Naive thymus-derived CD4-positive, alpha-beta T cell (primary cell): ENCODE data around the gene DNAJC13. TPM values are rescaled to one million over a fixed set of nuclear protein-coding genes. Genes with fewer than 3 reads are reported as not detected.
A peak's percentile ranks its signal among the peaks of the same experiment; 100 is the strongest.

Experiments used
- ATAC-seq: fragments of 150-1000 bp; cut with Tn5 transposase; 2 replicates; pipeline ENCODE4 v1.10.0; 2021; ENCODE audit warnings: mild to moderate bottlenecking, moderate library complexity
- CTCF ChIA-PET: fragments of 350-600 bp; sonication (Branson Sonifier 250); formaldehyde crosslinking; loops from one replicate; lab custom pipeline; 2021; ENCODE audit warnings: antibody characterized with exemption; lab: Charles Lee
- POLR2A ChIA-PET: fragments of 350-600 bp; sonication (Branson Sonifier 250); formaldehyde crosslinking; loops from one replicate; lab custom pipeline; 2021; ENCODE audit warnings: antibody characterized with exemption, inconsistent platforms; lab: Charles Lee
- DNase-seq, 9 donors: peaks; one replicate each; pipeline versions ENCODE4 v3.0.0 to v3.0.0-alpha.2; 2020 to 2022; ENCODE audit warnings: mixed read lengths in 1 of 9
- H3K27ac ChIP-seq: one replicate; pipeline ENCODE4 v1.7.0; 2013; ENCODE audit warnings: mild to moderate bottlenecking, low read depth, low read length, moderate library complexity
- H3K27me3 ChIP-seq, 2 donors: one replicate each; pipeline ENCODE4 v1.7.0; 2013; ENCODE audit warnings: low read length in 2 of 2, mild to moderate bottlenecking in 2 of 2, moderate library complexity in 2 of 2; ENCODE audit not compliant: control insufficient read depth in 2 of 2, insufficient read depth in 2 of 2
- H3K36me3 ChIP-seq, 3 experiments: 1 replicate in 2 of 3; 2 replicates in 1 of 3; pipeline ENCODE4 v1.7.0; 2013; ENCODE audit warnings: low read length in 3 of 3, mild to moderate bottlenecking in 3 of 3, moderate library complexity in 1 of 3; ENCODE audit not compliant: insufficient read depth in 3 of 3, control insufficient read depth in 2 of 3
- H3K4me1 ChIP-seq, 2 donors: one replicate each; pipeline ENCODE4 v1.7.0; 2013; ENCODE audit warnings: low read length in 2 of 2, mild to moderate bottlenecking in 2 of 2, moderate library complexity in 1 of 2; ENCODE audit not compliant: control insufficient read depth in 2 of 2, insufficient read depth in 2 of 2
- H3K4me3 ChIP-seq: 2 replicates; pipeline ENCODE4 v1.7.0; 2013; ENCODE audit warnings: mild to moderate bottlenecking, low read length
- H3K9me3 ChIP-seq, 3 experiments: 1 replicate in 2 of 3; 2 replicates in 1 of 3; pipeline ENCODE4 v1.7.0; 2013; ENCODE audit warnings: low read length in 3 of 3; ENCODE audit not compliant: control insufficient read depth in 2 of 3
- H3K27ac Mint-ChIP-seq, 9 donors: one replicate each; pipeline ENCODE4 v1.8.0; 2020 to 2022; ENCODE audit warnings: mixed read lengths in 9 of 9, mild to moderate bottlenecking in 8 of 9, moderate library complexity in 5 of 9, inconsistent platforms in 2 of 9
- H3K27me3 Mint-ChIP-seq, 5 donors: one replicate each; pipeline ENCODE4 v1.8.0; 2021 to 2022; ENCODE audit warnings: mixed read lengths in 5 of 5, mild to moderate bottlenecking in 1 of 5
- H3K36me3 Mint-ChIP-seq, 5 donors: one replicate each; pipeline ENCODE4 v1.8.0; 2020 to 2022; ENCODE audit warnings: mixed read lengths in 5 of 5, mild to moderate bottlenecking in 3 of 5, inconsistent platforms in 1 of 5
- H3K4me1 Mint-ChIP-seq, 7 donors: one replicate each; pipeline ENCODE4 v1.8.0; 2020 to 2022; ENCODE audit warnings: mixed read lengths in 7 of 7, mild to moderate bottlenecking in 3 of 7, inconsistent platforms in 1 of 7
- H3K4me3 Mint-ChIP-seq, 10 donors: one replicate each; pipeline ENCODE4 v1.8.0; 2020 to 2022; ENCODE audit warnings: mild to moderate bottlenecking in 10 of 10, mixed read lengths in 10 of 10, moderate library complexity in 6 of 10, inconsistent platforms in 2 of 10
- H3K9me3 Mint-ChIP-seq, 11 donors: one replicate each; pipeline ENCODE4 v1.8.0; 2020 to 2022; ENCODE audit warnings: mixed read lengths in 11 of 11, mild to moderate bottlenecking in 4 of 11, inconsistent platforms in 1 of 11, moderate library complexity in 1 of 11
- intact Hi-C, 2 donors: fragments of 100-400 bp; cut with micrococcal nuclease; formaldehyde crosslinking; loops; one replicate each; pipeline ENCODE4 v1.15.1; 2023
- polyA plus RNA-seq, 2 donors: library from polyadenylated mRNA; unstranded; fragments of 300-500 nt; fragmentation: Illumina TruSeq; gene quantifications; one replicate each; pipeline ENCODE4 v1.2.3, GENCODE V29; 2021
- total RNA-seq, 6 experiments: library from RNA in 5 of 6; stranded (reverse) in 5 of 6; gene quantifications; 1 replicate in 5 of 6; 2 replicates in 1 of 6; pipeline ENCODE4 v1.2.3 and lab custom pipeline; 2021 to 2026

Gene DNAJC13
- total and polyA plus RNA-seq, 7 experiments from 2014 or later = 10.3 to 41.5 (median 35.0) TPM

DNA sequence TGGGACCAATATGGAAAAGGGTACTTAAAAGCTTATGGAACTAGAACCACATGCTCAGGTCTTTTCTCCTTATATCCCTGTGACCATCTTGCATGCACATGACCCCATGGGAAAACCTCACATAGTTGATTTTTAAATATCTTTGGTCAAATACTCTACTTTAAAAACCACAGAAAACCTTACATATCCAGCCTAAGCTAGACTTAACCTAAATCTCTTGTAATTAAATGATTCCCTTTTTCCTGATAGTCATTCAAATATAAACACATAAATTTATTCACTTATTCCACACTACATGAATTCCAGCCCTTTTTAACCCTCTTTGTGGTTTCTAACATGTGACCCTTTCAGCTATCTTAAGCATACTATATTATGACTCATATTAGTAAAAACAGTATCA is 46.8 kb downstream of the DNAJC13 start:
- Mint-ChIP-seq H3K4me1 (no peaks in the 10 kb centered on the region), H3K4me3 (no peak overlapping the region), H3K9me3 (no peaks in the 10 kb centered on the region), H3K27ac (peak overlapping the region in 1 of 9 donors; percentile 33), H3K36me3 (peaks cover 7 to 53% (median 22%) of the 10 kb centered on the region in 5 donors), H3K27me3 (no peaks in the 10 kb centered on the region)
- peaks cover 5 to 50% (median 7%) of the 10 kb centered on the region in 3 experiments for H3K36me3 ChIP-seq
- ChIA-PET POLR2A (no interaction called here), CTCF (no interaction called here)
- no peaks in the 10 kb centered on the region for H3K27me3 ChIP-seq
- no peaks in the 10 kb centered on the region for H3K9me3 ChIP-seq
- H3K4me1 ChIP-seq = no peaks in the 10 kb centered on the region
- no peak overlapping the region for H3K4me3 ChIP-seq
- ATAC-seq = no peak
- no peak for DNase-seq
- H3K27ac ChIP-seq = no peak overlapping the region
- intact Hi-C loops = loop anchor here in 1 of 2 donors (5.0 kb wide), 1 partner anchor 33 kb away; no protein-coding TSS in a partner anchor

DNA sequence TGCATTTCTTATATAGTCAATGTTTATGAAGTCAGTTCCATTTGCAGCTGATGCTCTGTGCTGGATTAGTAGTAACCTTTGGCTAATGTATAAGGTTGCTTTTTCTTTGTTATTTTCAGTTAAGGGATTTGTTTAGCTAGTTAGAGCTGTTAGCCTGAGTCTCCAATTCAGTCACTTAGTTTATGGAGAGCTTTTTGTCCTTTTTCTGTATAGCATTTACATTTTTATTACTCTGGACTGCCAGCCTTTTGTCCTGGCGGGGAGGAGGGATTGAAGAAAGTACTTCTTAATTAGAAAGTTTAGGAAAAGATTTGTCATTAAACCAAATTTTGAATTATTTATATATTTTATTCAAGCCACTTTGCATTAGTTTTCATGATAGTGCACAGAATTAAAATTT is 52.0 kb downstream of the DNAJC13 start:
- Histone ChIP-seq H3K27me3 (no peaks in the 10 kb centered on the region), H3K27ac (no peak overlapping the region), H3K4me3 (no peak overlapping the region), H3K36me3 (peaks cover 0 to 37% (median 0%) of the 10 kb centered on the region in 3 experiments), H3K9me3 (no peaks in the 10 kb centered on the region), H3K4me1 (no peaks in the 10 kb centered on the region)
- no peaks in the 10 kb centered on the region for H3K9me3 Mint-ChIP-seq
- POLR2A ChIA-PET = no interaction called here
- no peaks in the 10 kb centered on the region for H3K4me1 Mint-ChIP-seq
- intact Hi-C loops = no loop called here
- no peaks in the 10 kb centered on the region for H3K27me3 Mint-ChIP-seq
- DNase-seq (no peak), ATAC-seq (no peak)
- CTCF ChIA-PET = no interaction called here
- no peak overlapping the region for H3K4me3 Mint-ChIP-seq
- peaks cover 4 to 52% (median 35%) of the 10 kb centered on the region in 5 donors for H3K36me3 Mint-ChIP-seq
- H3K27ac Mint-ChIP-seq = peak overlapping the region in 1 of 9 donors; percentile 30

DNA sequence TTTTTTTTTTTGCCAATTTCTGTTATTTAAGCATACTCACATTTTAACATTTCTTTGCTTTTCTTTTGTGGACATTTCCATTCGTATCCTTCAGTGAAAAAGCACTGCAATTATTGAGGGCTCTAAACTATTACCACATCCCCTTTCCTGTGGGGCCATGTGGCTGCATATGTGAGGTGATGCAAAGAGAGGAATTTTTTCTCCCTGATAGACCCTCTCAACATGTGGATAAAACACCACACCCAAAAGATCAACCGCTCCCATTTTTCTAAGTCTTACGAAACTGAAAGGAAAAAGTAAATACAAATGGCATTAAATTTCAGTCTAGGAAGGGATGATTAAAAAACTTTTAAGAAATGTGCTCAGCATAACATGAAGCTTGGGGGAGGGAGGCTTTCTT is 68.8 kb downstream of the DNAJC13 start:
- H3K27me3 ChIP-seq = no peaks in the 10 kb centered on the region
- ChIA-PET CTCF (no interaction called here), POLR2A (no interaction called here)
- H3K4me3 Mint-ChIP-seq = no peak overlapping the region
- H3K4me1 ChIP-seq = no peaks in the 10 kb centered on the region
- H3K27ac ChIP-seq = no peak overlapping the region
- no peak for DNase-seq
- no peak overlapping the region for H3K27ac Mint-ChIP-seq
- no peaks in the 10 kb centered on the region for H3K9me3 ChIP-seq
- H3K9me3 Mint-ChIP-seq = no peaks in the 10 kb centered on the region
- H3K4me1 Mint-ChIP-seq = peaks cover 0 to 8% (median 0%) of the 10 kb centered on the region in 7 donors
- intact Hi-C loops = no loop called here
- H3K4me3 ChIP-seq = no peak overlapping the region
- H3K36me3 Mint-ChIP-seq = peaks cover 0 to 26% (median 7%) of the 10 kb centered on the region in 5 donors
- peaks cover 7 to 64% (median 9%) of the 10 kb centered on the region in 3 experiments for H3K36me3 ChIP-seq
- no peaks in the 10 kb centered on the region for H3K27me3 Mint-ChIP-seq
- ATAC-seq = no peak

DNA sequence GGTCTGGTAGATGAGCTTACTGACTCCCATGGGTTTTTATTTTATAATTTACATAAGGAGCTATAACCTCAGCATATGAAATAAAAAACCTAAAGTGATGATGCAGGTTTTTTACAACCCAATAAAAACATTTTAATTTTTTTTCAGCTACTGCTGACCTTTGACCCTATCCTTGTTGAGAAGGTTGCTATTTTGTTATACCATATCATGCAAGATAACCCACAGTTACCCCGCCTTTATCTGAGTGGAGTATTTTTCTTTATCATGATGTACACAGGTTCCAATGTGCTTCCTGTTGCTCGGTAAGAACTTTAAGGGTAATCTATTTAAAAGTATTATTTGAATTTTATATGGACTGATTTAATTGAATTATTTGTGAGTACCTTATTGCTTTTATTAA is 70.8 kb downstream of the DNAJC13 start:
- Histone ChIP-seq H3K36me3 (peaks cover 4 to 62% (median 11%) of the 10 kb centered on the region in 3 experiments), H3K4me1 (no peaks in the 10 kb centered on the region), H3K4me3 (no peak overlapping the region), H3K27me3 (no peaks in the 10 kb centered on the region), H3K9me3 (no peaks in the 10 kb centered on the region), H3K27ac (no peak overlapping the region)
- POLR2A ChIA-PET = no interaction called here
- CTCF ChIA-PET = no interaction called here
- peaks cover 0 to 8% (median 0%) of the 10 kb centered on the region in 7 donors for H3K4me1 Mint-ChIP-seq
- intact Hi-C loops = loop anchor here in 1 of 2 donors (2.0 kb wide), 1 partner anchor 17 kb away; no protein-coding TSS in a partner anchor
- peaks cover 0 to 27% (median 7%) of the 10 kb centered on the region in 5 donors for H3K36me3 Mint-ChIP-seq
- DNase-seq (no peak), ATAC-seq (no peak)
- H3K27ac Mint-ChIP-seq = no peak overlapping the region
- no peak overlapping the region for H3K4me3 Mint-ChIP-seq
- no peaks in the 10 kb centered on the region for H3K27me3 Mint-ChIP-seq
- H3K9me3 Mint-ChIP-seq = no peaks in the 10 kb centered on the region

DNA sequence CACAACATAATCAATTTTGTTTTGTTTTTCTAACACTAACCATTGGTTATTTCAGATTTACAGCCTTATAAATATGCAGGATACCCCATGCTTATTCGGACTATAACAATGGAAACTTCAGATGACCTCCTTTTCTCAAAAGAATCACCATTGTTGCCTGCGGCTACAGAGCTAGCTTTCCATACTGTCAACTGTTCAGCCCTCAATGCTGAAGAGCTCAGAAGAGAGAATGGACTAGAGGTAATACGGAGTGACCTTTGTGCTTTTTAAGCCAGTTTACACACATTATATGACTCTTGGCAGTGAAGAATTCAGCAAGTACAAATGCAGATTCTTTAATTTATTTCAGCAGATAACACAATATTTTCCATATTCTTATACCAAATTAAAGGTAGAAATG is 81.8 kb downstream of the DNAJC13 start:
- no peaks in the 10 kb centered on the region for H3K9me3 Mint-ChIP-seq
- no peak for ATAC-seq
- peaks cover 0 to 2% (median 0%) of the 10 kb centered on the region in 7 donors for H3K4me1 Mint-ChIP-seq
- CTCF ChIA-PET = no interaction called here
- intact Hi-C loops = loop anchor here in 1 of 2 donors (5.0 kb wide), 2 partner anchors 37 to 147 kb away; no protein-coding TSS in a partner anchor
- no peak overlapping the region for H3K27ac Mint-ChIP-seq
- Histone ChIP-seq H3K4me1 (no peaks in the 10 kb centered on the region), H3K36me3 (peaks cover 0 to 73% (median 23%) of the 10 kb centered on the region in 3 experiments), H3K27ac (no peak overlapping the region), H3K27me3 (no peaks in the 10 kb centered on the region), H3K4me3 (no peak overlapping the region), H3K9me3 (no peaks in the 10 kb centered on the region)
- POLR2A ChIA-PET = no interaction called here
- no peak for DNase-seq
- H3K36me3 Mint-ChIP-seq = peaks cover 12 to 60% (median 38%) of the 10 kb centered on the region in 5 donors
- H3K27me3 Mint-ChIP-seq = no peaks in the 10 kb centered on the region
- H3K4me3 Mint-ChIP-seq = no peak overlapping the region

DNA sequence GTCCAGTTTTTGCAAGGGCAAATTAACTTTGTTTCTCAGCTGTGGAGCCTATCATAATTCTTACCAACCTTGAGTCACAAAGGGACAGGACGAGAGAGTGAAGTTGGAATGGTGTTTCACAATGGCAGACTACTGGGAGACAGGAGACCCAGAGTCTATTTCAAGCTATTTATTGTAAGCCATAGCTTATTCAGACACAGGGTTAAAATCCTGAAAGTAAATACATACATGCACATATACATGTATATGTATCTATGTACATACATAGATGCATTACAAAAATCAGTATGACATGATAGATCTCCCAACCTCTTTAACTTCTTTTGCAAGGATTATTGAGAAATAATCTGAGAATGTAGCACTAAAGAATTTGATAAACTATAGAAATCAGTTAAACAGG is 86.3 kb downstream of the DNAJC13 start:
- intact Hi-C loops = no loop called here
- Histone ChIP-seq H3K4me1 (no peaks in the 10 kb centered on the region), H3K27ac (no peak overlapping the region), H3K4me3 (no peak overlapping the region), H3K27me3 (no peaks in the 10 kb centered on the region), H3K9me3 (no peaks in the 10 kb centered on the region), H3K36me3 (peaks cover 10 to 65% (median 26%) of the 10 kb centered on the region in 3 experiments)
- Mint-ChIP-seq H3K27me3 (no peaks in the 10 kb centered on the region), H3K9me3 (no peaks in the 10 kb centered on the region), H3K36me3 (peaks cover 20 to 59% (median 41%) of the 10 kb centered on the region in 5 donors), H3K4me1 (peaks cover 0 to 2% (median 0%) of the 10 kb centered on the region in 7 donors), H3K4me3 (no peak overlapping the region), H3K27ac (no peak overlapping the region)
- ATAC-seq (no peak), DNase-seq (no peak)
- ChIA-PET CTCF (no interaction called here), POLR2A (no interaction called here)
